GM03348 (cell line): ENCODE results near the gene ABCC1.
"Not testable (repeated sequence)": the region's sequence is repeated elsewhere in the genome, so short reads cannot be mapped to it uniquely, and the experiment has no call there.

ENCODE experiments used
- DNase-seq: peaks from one replicate; pipeline ENCODE4 v3.0.0; 2012; ENCODE audit warnings: low spot score

The ABCC1 gene

GRCh38 chr16:15946257-15947044 lies 3.0 kb upstream of the ABCC1 start:
- peak; percentile 84 for DNase-seq

DNA sequence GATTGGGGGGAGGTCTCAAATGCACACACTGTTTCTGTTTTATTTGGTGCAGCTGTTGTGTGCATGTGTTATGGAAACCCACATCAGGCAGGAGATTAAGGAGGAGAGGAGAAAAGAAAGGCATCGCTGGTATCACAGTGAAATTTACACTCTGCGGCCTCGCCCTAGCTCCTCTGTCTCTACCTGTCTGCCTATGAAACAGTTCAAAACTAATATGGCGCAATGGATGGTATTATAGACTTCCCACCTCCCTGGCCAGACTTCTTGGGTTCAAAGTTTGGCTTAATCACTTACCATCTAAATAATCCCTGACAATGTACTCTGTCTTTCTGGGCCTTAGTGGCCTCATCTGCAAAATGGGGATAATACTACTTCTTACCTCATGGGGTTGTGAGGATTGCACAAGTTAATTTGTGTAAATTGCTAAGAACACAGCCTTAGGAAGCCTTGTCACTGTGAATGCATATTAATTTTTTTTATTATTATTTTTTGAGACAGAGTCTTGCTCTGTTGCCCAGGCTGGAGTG lies 1.4 kb upstream of the ABCC1 start:
- no peak for DNase-seq

GRCh38 chr16:15948532-15949209 lies 745 bp upstream of the ABCC1 start:
- no peak for DNase-seq

- DNase-seq, result peak; percentile 64
Observed at GRCh38 chr16:15950161-15950854, 892 bp downstream of the ABCC1 start.

DNA sequence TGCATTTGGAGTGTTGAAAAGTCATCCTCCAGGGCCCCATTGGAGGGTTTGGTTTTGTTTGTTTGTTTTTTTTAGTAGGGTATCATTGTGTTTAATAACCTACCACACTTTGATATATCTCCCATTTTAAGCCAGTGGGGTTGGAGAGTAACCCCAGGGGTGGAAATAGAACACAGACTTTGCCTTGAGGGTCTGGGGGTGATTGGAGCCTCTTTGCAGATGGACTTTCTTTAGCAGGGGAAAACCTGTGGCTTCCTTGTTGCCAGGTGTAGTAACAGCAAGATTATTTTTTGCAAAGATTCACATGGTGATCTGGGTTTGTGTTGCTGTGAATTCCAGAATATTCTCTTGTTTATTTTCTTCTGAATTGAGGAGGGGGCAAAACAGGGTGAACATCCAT lies 1.5 kb downstream of the ABCC1 start:
- DNase-seq, result no peak

DNA sequence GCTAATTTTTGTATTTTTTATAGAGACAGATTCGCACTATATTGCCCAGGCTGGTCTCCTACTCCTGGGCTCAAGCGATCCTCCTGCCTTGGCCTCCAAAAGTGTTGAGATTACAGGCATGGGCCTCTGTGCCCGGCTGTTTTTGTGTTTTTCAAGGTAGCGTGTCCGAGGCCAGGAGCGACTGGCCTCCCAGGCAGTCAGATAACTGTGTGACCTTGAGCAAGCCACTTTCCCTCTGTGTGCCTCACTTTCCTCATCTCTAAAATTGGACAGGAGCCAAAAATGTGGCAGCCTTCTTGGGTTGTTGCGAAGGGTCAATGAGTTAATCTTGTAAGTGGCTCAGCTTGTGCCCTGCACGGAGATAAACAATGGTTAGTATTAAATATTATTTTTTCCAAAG lies 2.4 kb downstream of the ABCC1 start:
- DNase-seq, result no peak

- DNase-seq, result no peak
Observed at GRCh38 chr16:15952265-15952711, 2.9 kb downstream of the ABCC1 start.

- no peak for DNase-seq
Observed at GRCh38 chr16:15953477-15953876, 4.1 kb downstream of the ABCC1 start.

- no peak for DNase-seq
Observed at GRCh38 chr16:15953929-15954813, 4.8 kb downstream of the ABCC1 start.

GRCh38 chr16:15954814-15955151 lies 5.4 kb downstream of the ABCC1 start:
- peak; percentile 41 for DNase-seq

- DNase-seq, result no peak
Observed at GRCh38 chr16:15955425-15955824, 6.0 kb downstream of the ABCC1 start.

DNA sequence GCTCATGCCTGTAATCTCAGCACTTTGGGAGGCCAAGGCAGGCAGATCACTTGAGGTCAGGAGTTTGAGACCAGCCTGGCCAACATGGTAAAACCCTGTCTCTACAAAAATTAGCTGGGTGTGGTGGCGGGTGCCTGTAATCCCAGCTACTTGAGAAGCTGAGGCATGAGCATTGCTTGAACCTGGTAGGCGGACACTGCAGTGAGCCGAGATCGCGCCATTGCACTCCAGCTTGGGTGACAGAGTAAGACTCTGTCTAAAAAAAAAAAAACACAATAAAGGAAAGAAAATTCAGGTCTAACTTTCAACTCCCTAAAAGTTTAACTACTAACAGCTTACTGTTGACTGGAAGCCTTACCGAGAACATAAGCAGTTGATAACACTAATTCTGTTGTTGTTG lies 6.7 kb downstream of the ABCC1 start:
- not testable (repeated sequence) for DNase-seq

GRCh38 chr16:15958703-15959348 lies 9.4 kb downstream of the ABCC1 start:
- no peak for DNase-seq

DNA sequence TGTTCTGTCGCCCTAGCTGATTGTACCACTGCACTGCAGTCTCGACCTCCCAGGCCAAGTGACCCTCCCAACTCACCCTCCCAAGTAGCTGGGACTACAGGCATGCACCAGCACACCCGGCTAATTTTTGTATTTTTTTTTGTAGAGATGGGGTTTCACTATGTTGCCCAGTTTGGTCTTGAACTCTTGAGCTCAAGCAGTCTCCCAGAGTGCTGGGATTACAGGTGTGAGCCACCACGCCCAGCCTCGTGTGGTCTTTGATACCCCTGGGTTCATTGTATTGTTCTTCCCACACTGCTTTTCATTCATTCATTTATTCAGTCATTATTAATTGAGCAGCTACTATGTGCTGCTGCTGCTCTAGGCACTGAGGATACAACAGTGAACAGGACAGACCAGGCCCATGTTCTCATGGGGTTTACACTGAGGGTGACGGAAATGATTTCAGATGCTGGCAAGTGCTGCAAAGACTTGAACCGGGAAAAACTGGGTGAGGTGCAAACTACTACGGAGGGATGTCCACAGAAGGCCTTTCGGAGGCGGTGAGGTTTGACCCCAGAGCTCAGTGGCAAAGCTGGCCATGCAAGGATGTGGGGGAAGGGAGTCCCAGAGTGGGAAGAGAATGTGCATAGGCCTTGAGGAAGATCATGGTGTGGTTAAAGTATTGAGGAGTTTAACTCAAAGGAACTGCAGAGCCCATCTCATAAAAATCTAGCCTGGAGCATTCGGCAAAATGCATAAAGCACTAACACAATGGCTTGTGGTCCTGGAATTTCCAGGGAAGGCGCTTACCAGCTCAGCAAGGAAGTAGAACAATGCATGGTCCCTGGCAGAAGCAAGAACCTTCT lies 10.9 kb downstream of the ABCC1 start:
- DNase-seq, result no peak

DNA sequence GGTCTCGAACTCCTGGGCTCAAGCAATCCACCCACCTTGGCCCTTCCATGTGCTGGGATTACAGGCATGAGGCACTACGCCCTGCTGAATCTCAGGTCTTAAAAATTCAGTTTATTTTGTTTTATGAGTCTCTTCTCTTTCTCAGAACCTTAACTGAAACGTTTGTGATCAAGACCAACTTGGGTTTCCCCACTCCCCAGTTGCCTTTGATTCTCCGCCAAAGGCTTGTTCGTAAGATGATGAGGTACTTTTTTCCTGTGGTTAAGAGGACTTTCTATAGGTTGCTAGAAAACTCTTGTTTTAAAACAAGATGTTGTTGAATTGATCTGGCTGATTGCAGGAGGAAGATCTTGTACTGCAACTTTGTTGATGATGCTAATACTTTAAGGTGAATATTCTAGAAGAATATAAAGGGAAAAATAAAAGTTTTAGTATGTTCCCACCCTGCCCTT lies 11.7 kb downstream of the ABCC1 start:
- no peak for DNase-seq

DNA sequence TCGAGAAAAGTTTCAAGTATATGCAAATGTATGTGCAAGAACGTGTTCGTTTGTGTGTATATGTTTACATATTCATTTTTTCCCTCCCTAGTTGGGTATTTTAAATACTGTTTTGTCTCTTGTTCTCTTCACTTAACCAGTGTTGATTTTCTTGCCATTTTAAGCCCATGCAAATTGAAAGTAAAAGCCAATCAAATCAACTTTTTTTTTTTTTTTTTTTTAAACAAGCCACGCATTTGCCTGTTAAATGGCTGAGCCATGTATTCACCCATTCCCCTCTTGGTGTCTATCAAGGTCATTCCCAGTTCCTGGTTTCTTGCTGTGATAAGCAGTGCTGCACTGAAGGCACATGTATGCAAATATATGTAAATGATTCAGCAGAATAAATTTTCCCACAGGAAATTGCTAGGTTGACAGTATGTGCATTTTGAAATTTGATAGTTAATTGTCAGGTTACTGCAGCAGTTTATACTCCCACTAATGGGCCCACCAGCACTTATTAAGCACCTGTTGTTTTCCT lies 12.2 kb downstream of the ABCC1 start:
- DNase-seq, result no peak

DNA sequence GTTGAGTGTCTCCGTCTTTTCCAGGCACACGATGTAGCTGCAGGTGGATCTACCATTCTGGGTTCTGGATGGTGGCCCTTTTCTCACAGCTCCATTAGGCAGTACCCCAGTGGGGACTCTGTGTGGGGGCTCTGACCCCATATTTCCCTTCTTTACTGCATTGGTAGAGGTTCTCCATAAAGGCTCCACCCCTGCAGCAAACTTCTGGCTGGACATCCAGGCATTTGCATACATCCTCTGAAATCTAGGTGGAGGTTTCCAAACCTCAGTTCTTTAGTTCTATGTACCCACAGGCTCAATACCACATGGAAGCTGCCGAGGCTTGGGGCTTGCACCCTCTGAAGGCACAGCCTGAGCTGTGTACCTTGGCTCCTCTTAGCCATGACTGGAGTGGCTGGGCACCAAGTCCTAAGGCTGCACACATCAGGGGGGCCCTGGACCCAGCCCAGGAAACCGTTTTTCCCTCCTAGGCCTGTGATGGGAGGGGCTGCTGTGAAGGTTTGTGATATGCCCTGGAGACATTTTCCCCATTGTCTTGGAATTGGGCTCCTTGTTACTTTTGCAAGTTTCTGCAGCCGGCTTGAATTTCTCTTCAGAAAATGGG lies 14.0 kb downstream of the ABCC1 start:
- DNase-seq, result no peak

DNA sequence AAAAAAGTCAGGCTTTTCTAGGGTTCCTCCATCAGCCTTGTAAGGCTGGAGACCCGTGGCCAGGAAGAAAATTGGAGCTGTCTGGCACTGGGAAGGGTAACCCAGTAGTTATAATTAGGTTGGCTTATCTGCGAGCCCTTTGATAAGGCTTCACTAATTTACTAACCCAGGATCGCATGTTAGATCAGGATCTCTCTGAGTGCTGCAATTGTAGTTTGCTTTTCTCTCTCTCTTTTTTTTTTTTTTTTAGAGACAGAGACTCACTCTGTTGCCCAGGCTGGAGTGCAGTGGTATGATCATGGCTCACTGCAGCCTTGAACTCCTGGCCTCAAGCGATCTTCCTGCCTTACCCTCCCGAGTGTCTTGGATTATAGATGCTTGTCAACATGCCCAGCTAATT lies 17.0 kb downstream of the ABCC1 start:
- no peak for DNase-seq

DNA sequence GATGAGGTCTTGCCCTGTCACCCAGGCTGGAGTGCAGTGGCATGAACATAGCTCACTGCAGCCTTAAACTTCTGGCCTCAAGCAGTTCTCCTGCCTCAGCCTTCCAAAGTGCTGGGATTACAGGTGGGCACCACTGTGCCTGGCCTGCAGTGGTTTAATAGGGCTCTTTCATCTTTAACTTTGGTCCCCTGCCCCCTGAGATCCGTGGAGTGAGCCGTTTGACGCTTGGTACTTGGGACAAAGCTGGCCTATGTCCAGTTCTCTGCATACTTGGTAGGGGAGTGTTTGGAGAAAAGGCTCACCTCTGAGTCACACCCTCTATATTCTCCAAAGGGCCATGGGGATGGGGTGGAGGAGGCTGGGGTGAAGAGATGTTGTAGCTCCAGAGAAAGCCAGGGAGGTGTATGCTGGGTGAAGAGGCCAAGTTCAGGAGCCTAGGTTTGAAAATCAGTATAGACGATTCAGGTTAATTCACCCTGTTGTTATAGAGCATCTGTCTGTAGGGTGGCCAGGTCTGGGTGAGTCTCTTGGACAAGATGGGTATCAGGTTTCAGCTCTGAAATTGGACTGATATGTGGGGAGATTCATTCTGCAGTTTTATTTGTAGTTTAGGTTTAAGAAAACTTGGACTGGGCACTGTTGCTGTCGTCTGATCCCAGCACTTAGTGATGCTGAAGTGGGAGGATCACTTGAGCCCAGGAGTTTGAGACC lies 17.6 kb downstream of the ABCC1 start:
- peak; percentile 84 for DNase-seq
